Measurements from ENCODE around the gene PLCL2.

The PLCL2 gene

DNA sequence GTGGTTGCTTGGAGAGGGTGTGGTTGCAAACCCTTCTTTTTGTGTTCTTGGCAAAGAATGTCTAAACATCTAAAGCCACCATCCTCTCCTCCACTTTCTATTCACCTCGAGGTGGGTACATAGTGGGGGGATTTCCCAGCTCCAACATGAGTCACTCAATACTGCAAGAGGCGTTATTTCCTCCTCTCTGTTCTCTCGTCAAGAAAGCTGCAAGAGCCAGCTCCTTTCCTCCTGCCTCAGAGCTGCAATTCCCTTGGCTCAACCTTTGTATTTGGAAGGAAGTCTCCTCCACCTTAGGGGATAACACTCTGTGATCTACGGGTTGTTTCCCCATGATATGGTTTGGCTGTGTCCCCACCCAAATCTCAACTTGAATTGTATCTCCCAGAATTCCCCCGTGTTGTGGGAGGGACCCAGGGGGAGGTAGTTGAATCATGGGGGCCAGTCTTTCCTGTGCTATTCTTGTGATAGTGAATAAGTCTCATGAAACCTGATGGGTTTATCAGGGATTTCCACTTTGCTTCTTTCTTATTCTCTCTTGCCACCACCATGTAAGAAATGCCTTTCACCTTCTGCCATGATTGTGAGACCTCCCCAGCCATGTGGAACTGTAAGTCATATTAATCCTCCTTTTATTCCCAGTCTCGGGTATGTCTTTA is 138.4 kb downstream of the PLCL2 start:
- no peak for FAIRE-seq

- FAIRE-seq: no peak
These were observed 140.9 kb downstream of the PLCL2 start for GRCh38 chr3:17025594-17026139.

GRCh38 chr3:17027318-17027717 is 142.6 kb downstream of the PLCL2 start:
- FAIRE-seq: no peak

- no peak for FAIRE-seq
These were observed 143.6 kb downstream of the PLCL2 start for GRCh38 chr3:17028363-17028762.

DNA sequence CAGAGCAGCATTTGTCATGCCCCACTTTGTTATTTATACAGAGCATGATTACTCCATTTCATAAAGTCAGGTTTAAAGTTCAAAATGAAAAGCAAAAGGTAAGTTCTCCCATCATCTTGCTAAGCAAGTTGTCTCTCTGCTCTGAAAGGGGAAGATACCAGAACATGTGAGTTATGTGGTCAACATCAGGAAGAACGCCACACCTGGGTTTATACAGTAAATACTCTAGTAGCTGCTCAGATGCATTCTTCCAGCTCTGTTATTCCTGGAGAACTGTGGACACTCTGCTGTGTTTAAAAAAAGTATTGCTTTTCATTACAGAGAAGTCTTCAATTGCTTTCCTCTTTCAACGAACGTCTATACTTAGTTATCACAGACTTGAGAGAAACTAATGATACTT is 145.7 kb downstream of the PLCL2 start:
- no peak for FAIRE-seq

DNA sequence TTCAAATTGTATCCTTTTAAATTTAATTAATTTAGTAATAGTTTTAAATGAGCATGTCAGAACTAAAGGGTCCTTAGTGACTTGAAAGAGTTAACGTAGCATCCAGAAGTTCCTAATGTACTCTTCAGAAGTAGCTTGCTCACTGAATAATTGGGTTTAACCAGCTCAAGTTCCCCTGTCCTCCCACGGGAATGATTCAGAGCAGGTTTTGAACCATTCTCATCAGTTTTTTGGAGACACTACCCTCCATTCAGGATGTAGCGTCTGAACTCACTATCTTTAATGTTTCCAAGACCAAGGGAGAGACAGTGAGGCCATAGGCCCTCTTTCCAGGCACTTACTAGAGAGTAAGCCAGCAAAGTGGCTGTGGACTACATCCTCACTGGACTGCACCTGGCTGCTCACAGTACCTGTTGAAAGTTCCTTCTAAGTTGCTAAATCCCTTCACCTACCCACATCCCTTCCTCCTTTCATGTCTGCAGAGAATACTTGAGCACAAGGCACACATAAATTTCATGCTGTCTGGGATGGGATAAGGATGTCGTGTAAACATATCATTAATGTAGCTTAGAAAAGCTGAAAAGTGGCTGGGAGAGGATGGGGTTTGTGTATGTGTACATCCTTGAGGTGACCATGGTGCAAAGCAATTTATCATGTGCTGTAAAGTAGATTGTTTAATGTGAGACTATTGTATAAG is 146.3 kb downstream of the PLCL2 start:
- FAIRE-seq: no peak

DNA sequence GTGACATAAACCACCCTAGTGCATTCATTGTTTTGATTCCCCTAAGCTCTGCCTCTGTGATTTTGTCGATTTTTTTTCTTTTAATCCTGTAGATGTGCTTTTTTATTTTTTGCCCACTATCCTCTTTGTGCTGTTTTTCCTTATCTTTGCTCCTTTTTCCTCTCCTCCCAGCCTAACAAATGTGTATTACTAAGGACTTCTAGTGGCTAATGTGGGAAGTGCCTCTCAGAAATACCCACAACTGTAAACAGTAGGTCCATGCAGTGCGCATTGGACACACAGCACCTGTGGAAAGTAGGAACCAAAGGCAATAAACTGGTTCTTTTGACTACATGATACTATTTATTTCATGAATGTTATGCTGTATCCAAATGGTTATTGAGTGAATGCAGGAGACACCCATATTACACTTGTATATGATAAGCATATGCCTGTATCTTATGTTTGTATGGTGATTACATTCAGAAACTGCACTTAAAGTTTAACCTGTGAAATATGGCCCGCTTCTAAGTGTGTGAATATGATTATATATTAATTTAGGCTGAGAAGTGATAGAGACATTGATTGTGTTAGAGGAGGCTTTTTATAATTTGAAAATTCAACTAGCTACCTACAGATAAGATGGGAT is 147.8 kb downstream of the PLCL2 start:
- FAIRE-seq: no peak

DNA sequence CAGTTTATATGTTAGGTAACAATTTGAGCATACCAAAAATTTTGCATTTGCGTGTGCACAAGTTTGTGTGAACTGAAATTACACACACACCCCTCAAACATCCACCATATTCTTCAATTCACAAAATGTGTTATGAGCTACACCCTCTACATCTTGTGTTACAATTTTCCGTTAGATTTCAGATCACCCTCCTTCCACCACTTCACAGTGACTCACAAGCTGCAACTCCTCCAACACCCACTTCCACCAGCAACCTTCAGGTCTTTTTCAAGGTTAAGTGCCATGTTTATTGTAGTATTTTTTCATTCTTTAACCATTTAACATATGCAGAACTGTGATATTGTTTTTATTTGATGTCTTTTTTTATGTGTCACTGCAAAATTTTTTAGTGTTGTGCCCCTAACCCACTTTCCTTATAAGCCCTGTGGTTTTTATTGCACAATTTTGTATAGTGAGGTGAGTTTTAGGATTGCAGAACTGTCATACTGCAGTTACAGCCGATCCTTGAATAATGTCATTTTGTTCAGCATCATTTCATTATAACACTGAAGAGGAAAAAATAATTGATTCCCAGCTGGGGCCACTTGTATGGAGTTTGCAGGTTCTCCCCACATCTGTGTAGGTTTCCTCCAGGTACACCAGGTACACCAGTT is 148.9 kb downstream of the PLCL2 start:
- FAIRE-seq: no peak

DNA sequence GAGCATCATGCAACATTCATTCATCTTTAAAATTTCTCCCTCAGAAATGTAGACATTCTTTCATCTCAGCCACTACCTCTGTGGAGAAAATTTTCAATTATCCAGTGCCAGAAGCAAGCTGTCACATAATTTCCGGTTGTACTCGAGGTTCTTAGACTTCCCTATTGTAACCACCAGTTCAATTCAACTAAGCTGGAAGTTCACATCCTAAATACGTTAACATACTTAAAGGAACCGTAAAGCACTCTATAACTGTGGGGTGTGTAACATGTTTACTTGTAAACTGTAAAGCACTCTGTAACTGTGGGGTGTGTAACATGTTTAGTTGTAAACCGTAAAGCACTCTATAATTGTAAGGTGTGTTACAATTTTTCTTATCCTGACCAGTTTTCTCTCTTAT is 150.3 kb downstream of the PLCL2 start:
- FAIRE-seq: no peak

DNA sequence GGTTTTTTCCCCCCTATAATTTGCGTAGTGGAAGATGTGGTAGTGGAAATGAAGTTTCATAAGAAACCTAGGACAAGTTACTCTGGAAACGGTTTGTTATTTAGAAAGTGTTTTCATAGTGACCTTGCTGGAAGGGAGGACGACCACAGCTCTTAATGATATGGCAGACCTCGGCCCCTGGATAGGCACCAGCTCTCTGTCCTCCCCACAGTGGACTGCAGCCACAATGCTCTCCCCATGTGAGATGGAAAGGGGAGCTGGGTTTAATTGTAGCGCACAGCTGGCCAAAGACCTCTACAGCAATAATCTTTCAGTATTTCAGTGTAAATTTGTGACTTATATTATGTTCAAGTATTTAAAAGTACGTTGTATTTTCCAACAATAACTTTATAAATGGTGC is 151.2 kb downstream of the PLCL2 start:
- no peak for FAIRE-seq

DNA sequence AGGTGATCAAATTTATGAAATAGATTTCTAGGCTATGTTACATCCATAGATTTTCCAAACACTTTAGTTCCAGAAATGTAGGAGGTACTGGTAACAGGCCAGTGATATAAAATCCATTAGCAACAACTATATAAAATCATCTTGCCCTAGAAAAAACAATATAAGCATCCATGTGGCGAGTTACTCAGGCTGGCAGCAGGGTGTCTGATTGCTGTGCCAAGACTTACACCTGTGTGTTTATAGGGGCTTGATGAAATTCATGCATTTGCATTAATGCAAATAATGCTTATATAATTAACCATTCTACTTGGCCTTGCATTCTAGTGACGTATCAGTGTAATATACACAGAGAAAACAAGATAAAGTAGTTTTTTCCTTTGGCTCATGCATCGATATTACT is 153.4 kb downstream of the PLCL2 start:
- no peak for FAIRE-seq

GRCh38 chr3:17038900-17039553 is 154.3 kb downstream of the PLCL2 start:
- no peak for FAIRE-seq

DNA sequence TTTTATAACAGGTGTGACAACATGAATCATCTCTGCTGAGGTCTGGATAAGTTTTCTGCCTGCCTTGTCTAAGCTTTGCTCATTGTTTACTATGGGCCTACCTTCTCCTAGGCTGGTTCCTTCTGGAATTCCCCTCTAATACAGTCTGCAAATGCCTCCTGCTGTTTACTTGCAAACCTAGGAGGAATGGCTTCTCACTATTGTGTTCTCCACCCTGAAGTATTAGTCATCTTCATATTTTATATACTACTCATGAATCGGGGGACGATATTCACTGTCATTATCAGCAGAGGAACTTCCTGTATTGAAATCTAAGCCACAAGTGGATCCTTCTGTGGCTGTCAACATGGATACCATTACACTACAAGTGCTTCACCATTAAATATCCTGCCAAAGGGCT is 154.8 kb downstream of the PLCL2 start:
- FAIRE-seq: no peak

GRCh38 chr3:17040322-17040989 is 155.7 kb downstream of the PLCL2 start:
- FAIRE-seq: no peak

DNA sequence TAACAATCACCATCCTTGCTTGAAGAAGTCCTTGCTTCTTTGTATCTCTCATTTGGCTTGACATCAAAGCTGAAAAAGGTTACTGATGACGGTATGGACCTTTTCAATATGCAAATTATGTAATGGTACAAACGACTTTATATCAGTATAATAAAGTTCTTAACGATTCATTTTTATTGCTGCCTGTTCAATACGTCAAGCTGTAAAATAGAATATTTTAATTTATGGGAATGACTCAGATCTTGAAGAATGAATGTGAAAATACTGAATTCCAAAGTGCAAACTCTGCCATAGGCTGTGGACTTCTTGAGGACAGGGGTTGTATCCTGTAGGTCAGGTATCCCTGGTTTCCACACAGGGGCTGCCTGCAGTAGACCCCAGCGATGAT is 156.2 kb downstream of the PLCL2 start:
- no peak for FAIRE-seq

DNA sequence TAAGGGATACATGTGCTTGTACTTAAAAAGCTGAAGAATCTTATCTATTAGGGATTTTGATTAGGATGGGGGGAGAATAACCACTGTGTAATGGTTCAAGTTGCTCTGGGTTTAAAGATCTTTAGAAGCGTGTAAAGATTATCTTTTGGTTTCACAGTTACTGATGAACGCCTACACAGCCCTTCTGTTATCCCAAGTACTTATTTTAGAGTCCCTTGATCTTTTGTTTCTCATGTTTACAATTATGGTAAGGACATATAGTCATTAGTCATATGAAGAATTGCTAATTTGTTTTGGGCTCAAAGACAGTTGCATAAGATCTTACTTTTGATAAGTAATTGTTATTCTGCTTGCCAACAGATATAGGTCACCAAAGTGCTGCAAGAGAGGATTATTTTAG is 160.1 kb downstream of the PLCL2 start:
- FAIRE-seq: no peak

DNA sequence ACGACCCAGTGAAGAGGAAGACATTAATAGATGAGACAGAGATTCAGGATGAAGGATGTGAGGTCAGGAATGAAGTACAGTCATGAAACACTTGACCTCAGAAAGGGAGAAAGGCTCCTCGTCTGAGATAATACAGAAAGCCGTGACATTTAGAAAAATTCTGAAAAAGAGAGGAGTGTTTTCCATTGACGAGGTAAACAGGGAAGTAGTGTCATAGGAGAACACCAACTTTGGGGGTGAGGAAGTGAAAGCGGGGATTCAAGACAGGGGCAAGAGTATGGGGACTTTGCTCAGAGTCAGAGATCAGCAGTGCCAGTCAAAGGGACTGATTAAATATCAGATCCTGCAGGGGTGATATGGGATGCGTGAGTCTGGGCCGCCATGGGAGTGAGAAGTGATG is 160.9 kb downstream of the PLCL2 start:
- FAIRE-seq: no peak

- no peak for FAIRE-seq
These were observed 161.9 kb downstream of the PLCL2 start for GRCh38 chr3:17046623-17047022.

DNA sequence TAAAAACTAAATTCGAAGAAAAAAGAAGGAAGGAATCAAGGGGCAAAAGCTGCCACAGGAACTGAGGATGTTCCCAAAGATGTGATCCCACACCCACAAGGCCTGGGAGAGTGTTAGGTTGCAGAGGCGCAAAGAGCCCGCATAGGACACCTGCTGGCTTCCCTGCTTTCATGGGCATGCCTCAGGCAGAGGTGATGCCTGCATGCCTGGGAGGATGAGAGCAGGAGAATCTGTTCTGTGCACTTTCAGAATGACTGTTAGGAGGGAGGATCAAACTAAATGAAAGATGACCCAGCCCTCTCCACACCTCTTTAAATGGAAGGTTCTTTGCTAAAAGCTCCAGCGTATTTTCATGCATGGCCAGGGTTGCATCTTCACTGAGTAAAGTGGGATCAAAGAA is 162.4 kb downstream of the PLCL2 start:
- FAIRE-seq: no peak

GRCh38 chr3:17047894-17048293 is 163.1 kb downstream of the PLCL2 start:
- FAIRE-seq: no peak

DNA sequence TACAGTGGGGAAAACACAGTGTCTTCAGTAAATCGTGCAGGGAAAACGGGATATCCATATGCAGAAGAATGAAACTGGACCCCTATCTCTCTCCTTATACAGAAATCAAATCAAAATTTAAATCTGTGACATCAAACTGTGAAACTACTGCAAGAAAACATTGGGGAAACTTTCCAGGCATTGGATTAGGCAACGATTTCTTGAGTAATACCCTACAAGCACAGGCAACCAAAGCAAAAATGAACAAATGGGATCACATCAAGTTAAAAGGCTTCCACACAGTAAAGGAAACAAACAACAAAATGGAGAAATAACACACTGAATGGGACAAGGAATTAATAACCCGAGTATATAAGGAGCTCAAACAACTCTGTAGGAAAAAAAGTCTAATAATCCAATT is 165.3 kb downstream of the PLCL2 start:
- no peak for FAIRE-seq

- no peak for FAIRE-seq
These were observed 165.8 kb downstream of the PLCL2 start for GRCh38 chr3:17050506-17050905.

DNA sequence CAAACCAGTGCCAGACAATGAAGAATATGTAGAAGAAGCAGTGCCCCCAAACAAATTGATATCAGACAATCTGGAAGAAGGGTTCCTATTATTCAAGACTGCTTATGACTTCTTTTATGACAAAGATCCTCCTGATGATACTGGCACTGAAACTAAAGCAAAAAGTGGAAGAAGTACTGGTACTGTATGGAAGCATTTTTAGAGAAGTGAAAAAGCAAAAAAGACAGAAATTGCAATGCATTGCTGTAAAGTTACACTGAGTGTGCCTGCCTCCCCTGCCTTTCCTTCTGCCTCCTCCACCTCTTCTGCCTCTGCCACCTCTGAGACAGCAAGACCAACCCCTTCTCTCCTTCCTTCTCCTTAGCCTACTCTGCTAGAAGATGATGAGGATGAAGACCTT is 167.6 kb downstream of the PLCL2 start:
- no peak for FAIRE-seq

Measured in TTC549 (cell line).